GM15510 (cell line): Measurements from ENCODE around the gene PDCD1.
A peak's percentile ranks its signal among the peaks of the same experiment; 100 is the strongest.

Source experiments
- POLR2A ChIP-seq: IDR thresholded peaks from 3 replicates; pipeline ENCODE4 v1.6.1; 2011; ENCODE audit warnings: borderline replicate concordance; ENCODE audit not compliant: insufficient read length; ENCODE audit errors: extremely low read depth

PDCD1 gene

GRCh38 chr2:241844066-241844728, 14.5 kb downstream of the PDCD1 start:
- peak; percentile 41 for TF ChIP-seq POLR2A

DNA sequence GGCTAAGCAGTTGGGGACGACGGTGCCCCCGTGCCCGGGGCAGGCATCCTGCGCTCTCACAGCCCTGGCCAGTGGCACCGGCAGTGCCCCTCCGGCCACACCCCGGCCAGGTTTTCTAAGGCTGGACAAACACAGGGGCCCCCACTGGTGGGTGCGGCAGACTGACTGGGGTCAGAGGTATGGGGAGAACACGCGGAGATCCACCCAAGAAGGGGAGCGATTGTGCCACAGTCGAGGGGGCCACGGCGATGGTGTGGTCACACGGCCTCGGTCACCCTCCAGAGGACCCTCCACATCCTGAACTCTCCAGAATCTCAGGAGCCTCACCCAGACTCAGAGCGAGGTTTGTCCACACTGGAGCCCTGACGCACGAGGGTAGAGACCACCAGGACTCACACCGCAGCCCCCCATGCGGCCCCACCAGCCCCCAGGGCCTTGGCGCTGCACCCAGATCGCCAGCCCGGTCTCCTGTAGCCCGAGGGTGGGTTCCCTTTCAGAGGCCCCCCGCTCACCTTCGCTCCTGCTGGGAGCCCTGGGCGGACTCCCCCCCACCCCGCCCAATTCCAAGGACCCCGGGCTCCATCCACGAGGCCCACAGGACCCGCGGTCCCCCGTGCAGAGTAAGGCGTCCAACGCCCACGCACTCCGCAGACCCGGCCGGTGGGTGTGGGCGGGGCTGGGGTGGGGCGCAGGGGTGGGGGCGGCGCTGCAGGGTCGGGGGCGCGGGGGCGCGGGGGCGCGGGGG, 15.2 kb downstream of the PDCD1 start:
- no peak for TF ChIP-seq POLR2A

GRCh38 chr2:241842620-241843211, 16.0 kb downstream of the PDCD1 start:
- no peak for TF ChIP-seq POLR2A

DNA sequence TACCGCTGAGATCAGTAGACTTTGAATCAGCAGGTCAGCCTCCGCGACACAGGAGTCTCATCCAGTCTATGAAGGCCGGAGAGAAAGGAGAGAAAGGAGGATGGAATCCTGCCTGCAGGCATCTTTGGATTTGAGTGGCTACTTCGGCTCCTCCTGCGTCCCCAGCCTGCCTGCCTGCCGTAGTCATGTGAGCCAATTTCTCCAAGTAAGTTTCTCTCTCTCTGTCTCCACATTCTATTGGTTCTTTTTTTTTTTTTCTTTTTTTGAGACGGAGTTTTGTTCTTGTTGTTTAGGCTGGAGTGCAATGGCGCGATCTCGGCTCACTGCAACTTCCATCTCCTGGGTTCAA, 16.7 kb downstream of the PDCD1 start:
- TF ChIP-seq POLR2A = no peak

GRCh38 chr2:241841181-241842066, 17.3 kb downstream of the PDCD1 start:
- no peak for TF ChIP-seq POLR2A

GRCh38 chr2:241837197-241837965, 21.3 kb downstream of the PDCD1 start:
- no peak for TF ChIP-seq POLR2A

DNA sequence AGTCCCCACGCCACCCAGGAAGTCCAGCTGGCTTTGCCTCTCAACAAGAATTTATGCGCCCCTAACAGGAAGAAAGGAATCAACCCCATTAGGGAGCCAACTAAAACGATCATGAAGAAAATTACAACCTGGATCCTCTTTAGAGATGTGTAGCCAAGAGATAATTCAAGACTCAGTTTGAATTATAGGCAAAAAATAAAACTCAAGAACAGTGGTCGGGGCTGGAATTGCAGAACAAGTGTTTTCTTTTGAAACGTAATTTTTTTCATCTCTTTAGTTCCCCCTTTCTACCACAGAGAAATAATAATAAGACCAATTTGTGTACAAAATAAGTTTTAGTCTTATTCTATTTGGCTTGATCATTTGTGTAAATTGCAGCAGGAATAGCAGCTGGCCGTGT, 22.4 kb downstream of the PDCD1 start:
- no peak for TF ChIP-seq POLR2A

DNA sequence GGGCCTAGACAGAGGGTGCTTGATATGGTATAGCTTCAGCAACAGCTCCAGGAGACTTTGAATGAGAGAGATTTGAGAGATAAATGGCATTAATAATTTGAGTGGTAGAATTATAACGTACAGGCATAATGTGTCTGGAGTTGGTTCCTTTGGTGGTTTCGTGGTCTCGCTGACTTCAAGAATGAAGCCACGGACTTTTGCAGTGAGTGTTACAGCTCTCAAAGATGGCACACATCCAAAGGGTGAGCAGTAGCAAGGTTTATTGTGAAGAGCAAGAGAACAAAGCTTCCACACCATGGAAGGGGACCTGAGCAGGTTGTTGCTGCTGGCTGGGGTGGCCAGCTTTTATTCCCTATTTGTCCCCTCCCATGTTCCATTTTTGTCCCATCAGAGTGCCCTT, 23.1 kb downstream of the PDCD1 start:
- TF ChIP-seq POLR2A = no peak

GRCh38 chr2:241834527-241835210, 24.0 kb downstream of the PDCD1 start:
- TF ChIP-seq POLR2A = no peak

GRCh38 chr2:241833101-241833663, 25.5 kb downstream of the PDCD1 start:
- TF ChIP-seq POLR2A = no peak

DNA sequence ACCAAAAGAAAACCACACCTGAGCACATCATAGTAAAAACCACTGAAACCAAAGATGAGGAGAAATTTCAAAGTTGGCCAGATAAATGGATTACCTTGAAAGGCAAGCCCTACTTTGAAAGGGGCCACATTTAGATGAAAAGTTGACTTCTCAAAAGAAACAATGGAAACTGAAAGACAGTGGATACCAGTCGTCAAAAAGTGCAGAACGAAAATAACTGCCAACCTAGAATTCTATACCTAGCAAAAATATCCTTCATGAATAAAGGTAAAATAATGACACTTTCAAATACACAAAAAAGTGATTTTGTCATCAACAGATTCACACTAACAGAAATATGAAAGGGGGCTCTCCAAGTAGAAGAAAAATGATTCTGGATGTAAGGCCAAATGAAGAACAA, 31.3 kb downstream of the PDCD1 start:
- TF ChIP-seq POLR2A = no peak

DNA sequence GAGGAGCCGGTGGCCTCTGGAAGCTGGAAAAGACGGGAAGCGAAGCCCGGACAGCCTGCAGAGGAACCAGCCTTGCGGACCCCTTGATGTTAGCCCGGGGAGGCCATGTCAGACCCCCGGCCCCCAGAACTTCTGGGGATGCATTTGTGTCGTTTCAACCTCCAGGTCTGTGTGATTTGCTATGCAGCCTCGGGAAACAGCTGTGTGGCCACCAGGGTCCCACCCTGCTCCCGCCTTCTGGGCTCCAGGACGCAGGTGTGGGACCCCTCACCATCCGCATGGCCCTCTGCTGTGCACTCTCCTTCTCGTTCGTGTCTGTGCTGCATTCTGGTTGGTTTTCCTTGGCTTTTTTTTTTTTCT, 36.5 kb downstream of the PDCD1 start:
- TF ChIP-seq POLR2A = no peak

DNA sequence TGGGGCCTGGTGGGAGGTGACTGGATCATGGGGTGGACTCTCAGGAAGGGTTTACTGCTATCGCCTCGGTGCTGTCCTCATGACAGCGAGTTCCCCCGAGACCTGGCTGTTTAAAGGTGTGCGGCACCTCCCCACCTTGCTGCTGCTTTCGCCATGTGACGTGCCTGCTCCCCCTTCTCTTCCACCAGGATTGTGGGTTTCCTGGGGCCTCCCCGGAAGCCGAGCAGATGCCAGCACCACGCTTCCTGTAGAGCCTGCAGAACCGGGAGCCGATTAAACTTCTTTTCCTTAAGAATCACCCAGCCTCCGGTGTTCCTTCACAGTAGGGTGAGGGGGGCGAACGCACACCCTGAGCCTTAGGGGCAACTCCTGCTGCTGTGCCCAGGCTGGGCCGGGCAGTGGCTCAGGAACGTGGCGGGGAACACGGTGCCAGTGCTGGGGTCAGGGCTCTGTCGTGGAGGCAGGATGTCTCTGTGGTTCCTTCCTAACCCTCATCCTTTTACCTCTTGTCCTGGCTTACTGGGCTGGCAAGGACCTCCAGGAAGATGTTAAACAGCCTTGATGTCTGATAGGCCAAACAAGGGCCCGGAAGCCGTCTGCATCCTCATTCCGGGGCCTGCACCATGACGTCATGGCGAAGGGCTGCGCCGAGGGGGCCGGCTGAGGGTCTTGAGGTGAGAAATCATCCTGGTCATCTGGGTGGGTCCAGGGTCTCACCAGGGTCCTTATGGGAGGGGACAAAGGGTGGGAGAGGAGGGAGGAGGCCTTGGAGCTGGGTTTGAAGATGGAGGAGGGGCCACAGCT, 37.0 kb downstream of the PDCD1 start:
- TF ChIP-seq POLR2A = no peak

GRCh38 chr2:241820625-241821384, 37.9 kb downstream of the PDCD1 start:
- TF ChIP-seq POLR2A = no peak
